GM12864 (cell line): ENCODE results near the gene CCDC85C.
A peak's percentile ranks its signal among the peaks of the same experiment; 100 is the strongest.

Experiments
- DNase-seq: peaks from one replicate; pipeline ENCODE4 v3.0.0-alpha.2; 2011; ENCODE audit warnings: low read depth
- H3K4me3 ChIP-seq: 2 replicates; pipeline ENCODE4 v1.5.1; 2011; ENCODE audit warnings: mild to moderate bottlenecking, low read depth, low read length, control low read depth
- CTCF ChIP-seq: IDR thresholded peaks from 2 replicates; pipeline ENCODE4 v1.5.1; 2011; ENCODE audit warnings: low read depth, mild to moderate bottlenecking, moderate library complexity, low read length, control low read depth, inconsistent platforms; ENCODE audit errors: missing control alignments

The CCDC85C gene

GRCh38 chr14:99519931-99520421, 84.0 kb downstream of the CCDC85C start:
- no peak for TF ChIP-seq CTCF
- DNase-seq = no peak

GRCh38 chr14:99519347-99519881, 84.6 kb downstream of the CCDC85C start:
- H3K4me3 ChIP-seq = no peak overlapping the region
- TF ChIP-seq CTCF = no peak
- no peak for DNase-seq

More at GRCh38 chr14:99519931-99520421, 84.0 kb downstream of the CCDC85C start:
- no peak overlapping the region for H3K4me3 ChIP-seq

GRCh38 chr14:99518441-99519346, 85.3 kb downstream of the CCDC85C start:
- no peak overlapping the region for H3K4me3 ChIP-seq
- no peak for DNase-seq
- TF ChIP-seq CTCF = peak; percentile 98

GRCh38 chr14:99517643-99518381, 86.2 kb downstream of the CCDC85C start:
- TF ChIP-seq CTCF = no peak
- no peak overlapping the region for H3K4me3 ChIP-seq

GRCh38 chr14:99516871-99517642, 87.0 kb downstream of the CCDC85C start:
- no peak for TF ChIP-seq CTCF
- DNase-seq = no peak
- no peak overlapping the region for H3K4me3 ChIP-seq

More at GRCh38 chr14:99517643-99518381, 86.2 kb downstream of the CCDC85C start:
- no peak for DNase-seq

- no peak for DNase-seq
- no peak for TF ChIP-seq CTCF
- H3K4me3 ChIP-seq = no peak overlapping the region
Measured at GRCh38 chr14:99516156-99516870, 87.7 kb downstream of the CCDC85C start.
